Chondrocyte (in vitro differentiated cells): Measurements from ENCODE around the gene SRMS. TPM values are rescaled to one million over a fixed set of nuclear protein-coding genes. Genes with fewer than 3 reads are reported as not detected.
"Not testable (repeated sequence)": the region's sequence is repeated elsewhere in the genome, so short reads cannot be mapped to it uniquely, and the experiment has no call there.

Experiments used
- DNase-seq: peaks from one replicate; pipeline ENCODE4 v3.0.0; 2021; ENCODE audit warnings: mixed read lengths, low spot score
- H3K27ac Mint-ChIP-seq: one replicate; pipeline ENCODE4 v1.8.0; 2021; ENCODE audit warnings: mild to moderate bottlenecking, moderate library complexity, mixed read lengths; ENCODE audit not compliant: unreplicated experiment
- H3K27me3 Mint-ChIP-seq: 2 replicates; pipeline ENCODE4 v1.8.0; 2021; ENCODE audit warnings: low read depth, mixed read lengths
- H3K36me3 Mint-ChIP-seq: 2 replicates; pipeline ENCODE4 v1.8.0; 2021; ENCODE audit warnings: low read depth, mixed read lengths
- H3K4me1 Mint-ChIP-seq: 2 replicates; pipeline ENCODE4 v1.8.0; 2021; ENCODE audit warnings: low read depth, mild to moderate bottlenecking, mixed read lengths
- H3K4me3 Mint-ChIP-seq: one replicate; pipeline ENCODE4 v1.8.0; 2021; ENCODE audit warnings: mild to moderate bottlenecking, moderate library complexity, mixed read lengths; ENCODE audit not compliant: unreplicated experiment
- H3K9me3 Mint-ChIP-seq: 2 replicates; pipeline ENCODE4 v1.8.0; 2021; ENCODE audit warnings: low read depth, mixed read lengths
- total RNA-seq: library from RNA; stranded (reverse); gene quantifications from 3 replicates; pipeline ENCODE4 v1.2.1, GENCODE V29; 2021
- TF ChIP-seq, protein P1 (sequence below): fragments of 200-600 bp; sonication (generic); IDR thresholded peaks from 2 replicates; pipeline ENCODE4 v1.5.0; 2021; ENCODE audit warnings: antibody characterized with exemption, mild to moderate bottlenecking, moderate library complexity

Gene SRMS
- total RNA-seq, 1 donor from 2014 or later: not detected

DNA sequence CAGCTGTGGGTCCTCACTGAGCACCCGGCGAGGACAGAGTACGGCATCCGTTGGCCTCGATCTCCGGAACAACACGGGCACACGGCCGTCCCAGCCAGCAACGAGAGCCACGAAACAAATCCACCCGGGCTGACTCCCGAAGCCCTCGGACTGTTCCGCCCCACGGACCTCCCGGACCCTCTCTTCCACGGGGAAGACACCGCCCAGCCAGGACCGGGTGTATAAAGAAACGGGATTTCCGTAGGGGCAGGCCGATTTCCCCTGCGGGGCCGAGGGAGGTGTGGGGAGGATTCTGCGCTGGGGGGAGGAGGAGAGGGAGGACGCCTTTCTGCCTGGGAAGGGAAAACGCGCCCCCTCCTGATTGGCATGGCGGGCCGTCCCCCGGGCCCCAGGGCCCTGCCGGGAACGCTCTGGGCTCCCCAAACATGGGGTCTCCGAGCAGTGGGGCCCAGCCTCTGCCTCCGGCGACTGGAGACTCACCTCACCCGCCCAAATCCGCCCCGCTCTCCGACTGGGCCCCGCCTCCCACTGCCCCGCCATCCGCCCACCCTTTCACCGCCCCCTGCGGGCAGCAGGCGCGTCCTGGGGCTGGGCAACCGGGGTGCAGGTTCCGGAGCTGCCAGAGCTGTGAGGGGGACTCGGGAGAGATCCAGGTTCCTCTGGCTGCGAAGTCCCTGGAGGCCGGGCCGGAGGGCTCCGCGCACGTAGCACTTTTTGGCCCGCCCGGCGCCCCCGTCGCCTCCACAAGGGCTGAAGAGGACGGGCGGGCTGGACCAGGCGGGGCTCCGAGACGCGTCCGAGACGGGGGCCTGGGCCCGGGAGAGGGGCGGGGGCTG, 27.7 kb downstream of the SRMS start:
- DNase-seq: peak; percentile 88
- H3K9me3 Mint-ChIP-seq: no peaks in the 10 kb centered on the region
- TF ChIP-seq, protein P1, sequence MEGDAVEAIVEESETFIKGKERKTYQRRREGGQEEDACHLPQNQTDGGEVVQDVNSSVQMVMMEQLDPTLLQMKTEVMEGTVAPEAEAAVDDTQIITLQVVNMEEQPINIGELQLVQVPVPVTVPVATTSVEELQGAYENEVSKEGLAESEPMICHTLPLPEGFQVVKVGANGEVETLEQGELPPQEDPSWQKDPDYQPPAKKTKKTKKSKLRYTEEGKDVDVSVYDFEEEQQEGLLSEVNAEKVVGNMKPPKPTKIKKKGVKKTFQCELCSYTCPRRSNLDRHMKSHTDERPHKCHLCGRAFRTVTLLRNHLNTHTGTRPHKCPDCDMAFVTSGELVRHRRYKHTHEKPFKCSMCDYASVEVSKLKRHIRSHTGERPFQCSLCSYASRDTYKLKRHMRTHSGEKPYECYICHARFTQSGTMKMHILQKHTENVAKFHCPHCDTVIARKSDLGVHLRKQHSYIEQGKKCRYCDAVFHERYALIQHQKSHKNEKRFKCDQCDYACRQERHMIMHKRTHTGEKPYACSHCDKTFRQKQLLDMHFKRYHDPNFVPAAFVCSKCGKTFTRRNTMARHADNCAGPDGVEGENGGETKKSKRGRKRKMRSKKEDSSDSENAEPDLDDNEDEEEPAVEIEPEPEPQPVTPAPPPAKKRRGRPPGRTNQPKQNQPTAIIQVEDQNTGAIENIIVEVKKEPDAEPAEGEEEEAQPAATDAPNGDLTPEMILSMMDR: peak; percentile 76
- H3K4me1 Mint-ChIP-seq: peaks cover 21% of the 10 kb centered on the region
- no peaks in the 10 kb centered on the region for H3K27me3 Mint-ChIP-seq
- H3K4me3 Mint-ChIP-seq: peak overlapping the region; percentile 73
- no peak overlapping the region for H3K27ac Mint-ChIP-seq
- H3K36me3 Mint-ChIP-seq: peaks cover 7% of the 10 kb centered on the region

- no peak overlapping the region for H3K27ac Mint-ChIP-seq
- DNase-seq: no peak
- TF ChIP-seq, protein P1: no peak
- H3K27me3 Mint-ChIP-seq: no peaks in the 10 kb centered on the region
- H3K4me3 Mint-ChIP-seq: peak overlapping the region; percentile 73
- H3K9me3 Mint-ChIP-seq: no peaks in the 10 kb centered on the region
- peaks cover 7% of the 10 kb centered on the region for H3K36me3 Mint-ChIP-seq
- peaks cover 21% of the 10 kb centered on the region for H3K4me1 Mint-ChIP-seq
Observed at GRCh38 chr20:63518946-63519667, 28.4 kb downstream of the SRMS start.

- Mint-ChIP-seq H3K36me3 (peaks cover 4% of the 10 kb centered on the region), H3K9me3 (peaks cover 3% of the 10 kb centered on the region), H3K27me3 (no peaks in the 10 kb centered on the region), H3K4me3 (no peak overlapping the region), H3K27ac (no peak overlapping the region), H3K4me1 (peaks cover 21% of the 10 kb centered on the region)
- DNase-seq: no peak
- TF ChIP-seq, protein P1: peak; percentile 35
Observed at GRCh38 chr20:63518351-63518861, 29.1 kb downstream of the SRMS start.

DNA sequence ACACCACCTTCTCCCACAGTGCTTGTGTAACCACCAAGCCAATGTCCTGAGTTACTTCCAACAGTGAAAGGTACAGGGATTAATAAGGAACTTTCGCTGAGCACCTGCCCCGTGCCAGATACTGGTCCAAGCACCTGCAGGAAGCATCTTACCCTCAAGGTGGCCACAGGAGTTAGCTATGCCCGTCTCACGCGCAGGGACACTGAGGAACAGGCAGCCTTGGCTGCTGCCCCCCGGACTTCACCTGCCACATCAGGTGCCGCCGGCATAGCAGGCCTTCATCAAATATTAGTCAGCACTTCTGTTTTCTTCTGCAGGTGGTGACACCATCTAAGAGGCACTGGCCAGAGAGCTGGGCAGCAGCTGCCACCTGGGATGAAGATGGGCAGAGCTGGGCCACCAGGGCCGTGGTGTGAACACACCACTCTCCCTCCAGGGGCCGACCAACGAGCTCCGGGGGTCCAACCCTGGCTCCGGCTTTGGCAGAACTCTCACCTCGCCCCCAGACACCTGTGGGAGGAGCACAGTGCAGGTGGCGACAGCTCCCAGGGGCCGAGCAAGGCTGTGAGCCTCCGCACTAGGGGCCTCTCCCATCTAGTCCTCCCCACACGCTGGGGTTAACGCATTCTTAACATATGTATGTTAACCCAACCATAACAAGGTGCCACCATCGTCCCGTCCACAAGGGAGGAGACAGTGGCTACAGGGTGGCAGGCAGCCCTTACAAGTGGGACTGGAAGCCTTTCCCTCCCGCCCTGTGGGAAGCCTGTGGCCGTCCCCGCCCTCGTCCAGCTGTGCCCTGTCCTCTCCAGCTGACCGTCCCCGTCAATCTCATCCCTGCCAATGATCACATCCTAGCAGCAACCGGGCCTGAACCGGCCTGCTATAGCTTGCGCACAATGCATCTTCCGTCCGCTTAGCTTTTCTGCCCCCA, 29.9 kb downstream of the SRMS start:
- H3K4me1 Mint-ChIP-seq: peaks cover 20% of the 10 kb centered on the region
- DNase-seq: no peak
- peaks cover 8% of the 10 kb centered on the region for H3K9me3 Mint-ChIP-seq
- TF ChIP-seq, protein P1: no peak
- no peak overlapping the region for H3K27ac Mint-ChIP-seq
- no peak overlapping the region for H3K4me3 Mint-ChIP-seq
- peaks cover 1% of the 10 kb centered on the region for H3K27me3 Mint-ChIP-seq
- peaks cover 3% of the 10 kb centered on the region for H3K36me3 Mint-ChIP-seq

DNA sequence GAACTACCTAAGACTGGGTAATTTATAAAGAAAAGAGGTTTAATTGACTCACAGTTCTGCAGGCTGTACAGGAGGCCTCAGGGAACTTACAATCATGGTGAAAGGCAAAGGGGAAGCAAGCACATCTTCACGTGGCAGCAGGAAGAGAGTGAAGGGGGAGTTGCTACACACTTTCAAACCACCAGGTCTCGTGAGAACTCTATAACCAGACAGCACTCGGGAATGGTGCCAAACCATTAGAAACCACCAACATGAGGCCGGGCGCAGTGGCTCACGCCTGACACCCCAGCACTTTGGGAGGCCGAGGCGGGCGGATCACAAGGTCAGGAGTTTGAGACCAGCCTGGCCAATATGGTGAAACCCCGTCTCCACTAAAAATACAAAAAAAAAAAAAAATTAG, 33.0 kb downstream of the SRMS start:
- not testable (repeated sequence) for H3K27me3 Mint-ChIP-seq, H3K27ac Mint-ChIP-seq, H3K4me1 Mint-ChIP-seq, H3K36me3 Mint-ChIP-seq, DNase-seq, H3K9me3 Mint-ChIP-seq, H3K4me3 Mint-ChIP-seq
